ENCODE measurements around the gene ADARB2. TPM values are rescaled to one million over a fixed set of nuclear protein-coding genes. Genes with fewer than 3 reads are reported as not detected.
A peak's percentile ranks its signal among the peaks of the same experiment; 100 is the strongest.

ADARB2 gene
- total and polyA plus RNA-seq, 10 of the 15 experiments (the other 5 are each of a cell fraction or from before 2014, with no cell fraction given): 0.02 to 4.1 (median 0.76) TPM

DNA sequence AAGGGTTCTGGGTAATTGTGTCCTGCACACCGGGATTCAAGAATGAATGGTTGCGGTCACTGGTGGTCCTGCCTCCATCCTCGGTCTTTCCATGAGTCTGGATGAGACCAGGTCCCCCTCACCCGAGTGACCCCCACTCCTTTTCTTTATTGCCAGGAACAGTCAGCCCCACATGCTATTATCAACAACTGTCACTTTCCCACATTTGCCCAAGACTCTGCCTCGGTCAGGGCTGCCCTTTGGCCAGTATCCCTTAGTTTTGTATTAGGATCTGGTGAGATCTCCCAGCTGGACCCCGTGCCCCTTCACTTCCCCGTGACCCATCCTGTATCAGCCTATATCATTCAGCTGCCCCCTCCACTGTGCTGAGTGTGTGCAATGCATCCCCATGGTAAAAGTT is 288.3 kb downstream of the ADARB2 start (continued):
- TF ChIP-seq, protein P1, sequence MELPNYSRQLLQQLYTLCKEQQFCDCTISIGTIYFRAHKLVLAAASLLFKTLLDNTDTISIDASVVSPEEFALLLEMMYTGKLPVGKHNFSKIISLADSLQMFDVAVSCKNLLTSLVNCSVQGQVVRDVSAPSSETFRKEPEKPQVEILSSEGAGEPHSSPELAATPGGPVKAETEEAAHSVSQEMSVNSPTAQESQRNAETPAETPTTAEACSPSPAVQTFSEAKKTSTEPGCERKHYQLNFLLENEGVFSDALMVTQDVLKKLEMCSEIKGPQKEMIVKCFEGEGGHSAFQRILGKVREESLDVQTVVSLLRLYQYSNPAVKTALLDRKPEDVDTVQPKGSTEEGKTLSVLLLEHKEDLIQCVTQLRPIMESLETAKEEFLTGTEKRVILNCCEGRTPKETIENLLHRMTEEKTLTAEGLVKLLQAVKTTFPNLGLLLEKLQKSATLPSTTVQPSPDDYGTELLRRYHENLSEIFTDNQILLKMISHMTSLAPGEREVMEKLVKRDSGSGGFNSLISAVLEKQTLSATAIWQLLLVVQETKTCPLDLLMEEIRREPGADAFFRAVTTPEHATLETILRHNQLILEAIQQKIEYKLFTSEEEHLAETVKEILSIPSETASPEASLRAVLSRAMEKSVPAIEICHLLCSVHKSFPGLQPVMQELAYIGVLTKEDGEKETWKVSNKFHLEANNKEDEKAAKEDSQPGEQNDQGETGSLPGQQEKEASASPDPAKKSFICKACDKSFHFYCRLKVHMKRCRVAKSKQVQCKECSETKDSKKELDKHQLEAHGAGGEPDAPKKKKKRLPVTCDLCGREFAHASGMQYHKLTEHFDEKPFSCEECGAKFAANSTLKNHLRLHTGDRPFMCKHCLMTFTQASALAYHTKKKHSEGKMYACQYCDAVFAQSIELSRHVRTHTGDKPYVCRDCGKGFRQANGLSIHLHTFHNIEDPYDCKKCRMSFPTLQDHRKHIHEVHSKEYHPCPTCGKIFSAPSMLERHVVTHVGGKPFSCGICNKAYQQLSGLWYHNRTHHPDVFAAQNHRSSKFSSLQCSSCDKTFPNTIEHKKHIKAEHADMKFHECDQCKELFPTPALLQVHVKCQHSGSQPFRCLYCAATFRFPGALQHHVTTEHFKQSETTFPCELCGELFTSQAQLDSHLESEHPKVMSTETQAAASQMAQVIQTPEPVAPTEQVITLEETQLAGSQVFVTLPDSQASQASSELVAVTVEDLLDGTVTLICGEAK (IDR thresholded peaks at IDR 0.05; ENCODE audit: borderline replicate concordance): no peak
- no peak for TF ChIP-seq ZSCAN29 (IDR thresholded peaks at IDR 0.05)
- no peak for TF ChIP-seq TARDBP (IDR thresholded peaks at IDR 0.05; ENCODE audit: borderline replicate concordance)
- no peak for TF ChIP-seq IRF5 (IDR thresholded peaks at IDR 0.05; ENCODE audit: borderline replicate concordance)
- no peak for TF ChIP-seq ZNF217 (IDR thresholded peaks at IDR 0.05)

GRCh38 chr10:1448252-1448930 is 288.9 kb downstream of the ADARB2 start:
- no peak for ATAC-seq
- Histone ChIP-seq H3K79me2 (ENCODE audit: control insufficient read depth, insufficient read depth, low read length) (no peaks in the 10 kb centered on the region), H3K4me2 (ENCODE audit: control insufficient read depth, insufficient read depth) (no peak overlapping the region), H3K4me3 (no peak overlapping the region), H3K27ac (ENCODE audit: control insufficient read depth, insufficient read depth) (no peak overlapping the region), H3K9ac (ENCODE audit: control insufficient read depth, insufficient read depth, low read length) (no peak overlapping the region), H3K9me3 (replicated peaks; ENCODE audit: control insufficient read depth, insufficient read depth, low read length) (no peaks in the 10 kb centered on the region), H4K20me1 (ENCODE audit: control insufficient read depth, insufficient read depth) (no peaks in the 10 kb centered on the region), H3K27me3 (replicated peaks in 1 of 2; ENCODE audit: control insufficient read depth in 2 of 2, insufficient read depth in 2 of 2, low read length in 1 of 2) (no peaks in the 10 kb centered on the region), H3K36me3 (ENCODE audit: control insufficient read depth in 2 of 2, insufficient read depth in 2 of 2, low read length in 1 of 2) (no peaks in the 10 kb centered on the region), H2AFZ (ENCODE audit: control insufficient read depth, low read depth, low read length) (no peak overlapping the region), H3K4me1 (ENCODE audit: control insufficient read depth, insufficient read depth, low read length) (no peaks in the 10 kb centered on the region)
- in situ Hi-C loops (cut with MboI) (no loop called here), intact Hi-C loops (cut with micrococcal nuclease; ENCODE audit: unreplicated experiment) (no loop called here)
- WGBS (ENCODE audit: insufficient coverage, insufficient replicate concordance, low lambda C conversion rate, missing lambda C conversion rate): 28% methylated on average over 4 of the region's 4 CpGs
- TF ChIP-seq NFIC (IDR thresholded peaks at IDR 0.05; ENCODE audit: low read depth, low read length): no peak
- TF ChIP-seq MEF2A (IDR thresholded peaks at IDR 0.05; ENCODE audit: insufficient read depth, low read depth, low read length): no peak
- TF ChIP-seq SRF (IDR thresholded peaks at IDR 0.05; ENCODE audit: low read depth in 2 of 2, low read length in 2 of 2): peak in 1 of 2 experiments; percentile 46; a peak in 1 of 4 replicates
- no TSS peak for BruUV-seq (replicated peaks)
- RAD21 ChIA-PET (ENCODE audit: unreplicated experiment): no interaction called here
- POLR2A ChIA-PET: no interaction called here
- CTCF ChIA-PET: interaction anchor here (2.6 kb wide), 1 partner anchor 28 kb away, joined by 7 read pairs; no protein-coding TSS in a partner anchor
- SMC1A ChIA-PET (ENCODE audit: uncharacterized antibody, unreplicated experiment): interaction anchor here (0.9 to 4.3 kb wide), 8 partner anchors 12 to 72 kb away, joined by 3 to 11 read pairs (median 4); no protein-coding TSS in a partner anchor
- no peak for DNase-seq (ENCODE audit: low read depth, low spot score)
- no peak for FAIRE-seq

All from GM12878 (cell line).